C4-2B (cell line): Measurements from ENCODE around the gene EPHA1.

Experiments
- H3K27ac ChIP-seq: fragments of 450-650 bp; 2 replicates; pipeline ENCODE4 v1.5.1; 2017
- ZFX ChIP-seq: fragments of 450-650 bp; IDR thresholded peaks from 2 replicates; pipeline ENCODE4 v1.6.1; 2017
- TF ChIP-seq, protein P1 (sequence below): fragments of 450-650 bp; conservative IDR thresholded peaks from 2 replicates; pipeline ENCODE4 v1.5.1; 2017; ENCODE audit warnings: mild to moderate bottlenecking

Gene EPHA1

DNA sequence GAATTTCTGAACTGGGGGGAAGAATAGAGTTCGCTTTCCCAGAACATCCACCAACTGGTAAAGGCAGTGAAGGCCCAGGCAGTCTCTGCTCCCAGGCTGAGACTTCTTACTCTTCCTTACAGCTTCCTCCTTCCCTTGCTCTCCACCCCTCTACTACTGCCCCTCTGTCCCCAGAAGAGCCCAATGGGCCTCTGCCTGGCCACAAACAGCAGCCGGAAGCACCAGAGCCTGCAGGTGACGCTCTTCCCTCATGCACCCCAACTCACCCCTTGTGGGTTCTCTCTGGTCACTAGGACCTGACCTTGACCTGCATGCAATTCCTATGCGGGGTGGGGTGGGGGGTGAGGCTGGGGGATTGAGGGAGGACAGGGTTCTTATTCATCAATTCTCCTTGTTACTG lies 62.6 kb downstream of the EPHA1 start:
- no peak overlapping the region for H3K27ac ChIP-seq
- TF ChIP-seq, protein P1, sequence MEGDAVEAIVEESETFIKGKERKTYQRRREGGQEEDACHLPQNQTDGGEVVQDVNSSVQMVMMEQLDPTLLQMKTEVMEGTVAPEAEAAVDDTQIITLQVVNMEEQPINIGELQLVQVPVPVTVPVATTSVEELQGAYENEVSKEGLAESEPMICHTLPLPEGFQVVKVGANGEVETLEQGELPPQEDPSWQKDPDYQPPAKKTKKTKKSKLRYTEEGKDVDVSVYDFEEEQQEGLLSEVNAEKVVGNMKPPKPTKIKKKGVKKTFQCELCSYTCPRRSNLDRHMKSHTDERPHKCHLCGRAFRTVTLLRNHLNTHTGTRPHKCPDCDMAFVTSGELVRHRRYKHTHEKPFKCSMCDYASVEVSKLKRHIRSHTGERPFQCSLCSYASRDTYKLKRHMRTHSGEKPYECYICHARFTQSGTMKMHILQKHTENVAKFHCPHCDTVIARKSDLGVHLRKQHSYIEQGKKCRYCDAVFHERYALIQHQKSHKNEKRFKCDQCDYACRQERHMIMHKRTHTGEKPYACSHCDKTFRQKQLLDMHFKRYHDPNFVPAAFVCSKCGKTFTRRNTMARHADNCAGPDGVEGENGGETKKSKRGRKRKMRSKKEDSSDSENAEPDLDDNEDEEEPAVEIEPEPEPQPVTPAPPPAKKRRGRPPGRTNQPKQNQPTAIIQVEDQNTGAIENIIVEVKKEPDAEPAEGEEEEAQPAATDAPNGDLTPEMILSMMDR, result no peak
- no peak for TF ChIP-seq ZFX

DNA sequence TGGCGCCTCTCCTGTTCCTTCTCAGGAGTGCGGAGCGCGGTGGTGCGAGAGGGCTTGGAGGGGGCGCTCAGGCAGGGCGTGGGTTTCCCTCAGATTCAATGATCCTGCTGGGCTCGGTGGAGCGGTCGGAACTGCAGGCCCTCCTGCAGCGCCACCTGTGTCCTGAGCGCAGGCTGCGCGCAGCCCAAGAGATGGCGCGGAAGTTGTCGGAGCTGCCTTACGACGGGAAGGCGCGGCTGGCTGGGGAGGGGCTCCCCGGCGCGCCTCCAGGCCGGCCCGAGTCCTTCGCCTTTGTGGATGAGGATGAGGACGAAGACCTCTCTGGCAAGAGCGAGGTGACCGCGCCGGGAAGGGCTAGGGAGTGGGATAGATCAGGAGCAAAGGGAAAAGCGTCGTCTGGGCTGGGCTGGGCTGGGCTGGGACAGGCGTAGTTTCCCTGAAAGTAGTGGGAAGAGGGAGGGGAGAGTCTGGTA lies 63.2 kb downstream of the EPHA1 start:
- TF ChIP-seq ZFX, result no peak
- no peak overlapping the region for H3K27ac ChIP-seq

DNA sequence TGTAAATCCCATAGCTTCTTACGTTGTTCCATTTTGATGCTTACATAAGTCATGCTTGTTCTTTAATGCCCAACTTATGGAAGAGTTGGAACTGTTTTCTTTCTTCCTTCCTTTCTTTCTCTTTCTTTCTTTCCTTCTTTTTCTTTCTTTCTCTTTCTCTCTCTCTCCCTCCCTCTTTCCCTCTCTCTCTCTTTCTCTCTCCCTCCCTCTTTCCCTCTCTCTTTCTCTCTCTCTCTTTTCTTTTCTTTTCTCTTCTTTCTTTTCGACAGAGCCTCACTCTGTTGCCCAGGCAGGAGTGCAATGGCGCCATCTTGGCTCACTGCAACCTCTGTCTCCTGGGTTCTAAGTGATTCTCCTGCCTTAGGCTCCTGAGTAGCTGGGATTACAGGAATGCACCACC lies 65.1 kb downstream of the EPHA1 start:
- no peak overlapping the region for H3K27ac ChIP-seq
- TF ChIP-seq, protein P1, result no peak
- TF ChIP-seq ZFX, result no peak

DNA sequence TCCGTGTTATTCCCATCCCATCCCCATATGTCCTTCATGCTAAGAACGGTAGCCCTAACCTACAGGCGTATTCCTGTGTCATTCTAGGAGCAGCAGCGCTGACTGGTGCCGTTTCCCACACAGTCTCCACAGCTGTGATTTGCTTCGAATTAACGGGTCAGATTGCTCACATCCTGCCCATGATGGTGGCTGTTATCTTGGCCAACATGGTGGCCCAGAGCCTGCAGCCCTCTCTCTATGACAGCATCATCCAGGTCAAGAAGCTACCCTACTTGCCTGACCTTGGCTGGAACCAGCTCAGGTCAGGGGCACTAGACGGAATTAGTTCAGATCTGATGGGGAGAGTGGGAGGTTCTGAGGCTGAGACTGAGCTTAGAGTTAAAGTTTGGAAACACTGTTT lies 66.8 kb downstream of the EPHA1 start:
- no peak overlapping the region for H3K27ac ChIP-seq

More for the DNA sequence above, 66.8 kb downstream of the EPHA1 start:
- TF ChIP-seq, protein P1, result no peak
- no peak for TF ChIP-seq ZFX
